GM19240 (cell line): Measurements from ENCODE around the gene ARMC6.
"Not testable (repeated sequence)": the region's sequence is repeated elsewhere in the genome, so short reads cannot be mapped to it uniquely, and the experiment has no call there.

Experiments used
- DNase-seq: peaks from one replicate; pipeline ENCODE4 v3.0.0; 2011; ENCODE audit warnings: low spot score; ENCODE audit not compliant: insufficient read length

ARMC6 gene

GRCh38 chr19:19074196-19074882, 40.9 kb downstream of the ARMC6 start:
- DNase-seq, result no peak

DNA sequence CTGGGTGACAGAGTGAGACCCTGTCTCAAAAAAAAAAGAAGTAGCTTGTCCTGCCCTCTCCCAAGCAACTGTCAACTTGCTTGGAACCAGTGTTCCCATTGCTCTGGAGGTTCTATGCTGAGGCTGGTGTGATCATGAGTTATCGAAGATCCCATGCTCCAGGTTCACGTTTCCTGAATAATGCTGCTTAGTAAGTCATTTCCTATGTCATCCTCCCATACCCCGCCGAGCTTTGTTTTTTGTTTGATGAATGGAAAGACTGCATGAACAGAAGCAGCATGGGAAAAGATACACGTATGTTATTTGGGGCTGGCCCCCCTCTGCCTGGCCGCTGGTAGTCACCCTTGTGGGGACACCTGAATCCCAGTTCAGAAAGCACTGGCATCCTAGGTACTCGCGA, 41.7 kb downstream of the ARMC6 start:
- DNase-seq, result no peak

GRCh38 chr19:19076476-19076875, 43.1 kb downstream of the ARMC6 start:
- no peak for DNase-seq

DNA sequence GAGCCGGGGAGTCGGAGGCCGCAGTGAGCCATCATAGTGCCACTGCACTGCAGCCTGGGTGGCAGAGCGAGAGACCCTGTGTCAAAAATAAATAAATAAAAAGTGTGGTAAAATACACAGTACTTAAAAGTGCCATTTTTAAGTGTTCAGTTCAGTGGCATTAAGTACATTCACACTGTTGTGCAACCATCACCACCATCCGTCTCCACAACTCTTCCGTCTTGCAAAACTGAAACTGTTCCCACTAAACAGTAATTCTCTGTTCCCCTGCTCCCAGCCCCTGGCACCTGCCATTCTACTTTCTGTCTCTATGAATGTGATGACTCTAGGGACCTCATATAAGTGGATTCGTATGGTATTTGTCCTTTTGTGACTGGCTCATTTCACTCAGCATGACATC, 43.7 kb downstream of the ARMC6 start:
- no peak for DNase-seq

- DNase-seq, result no peak
These were observed 45.4 kb downstream of the ARMC6 start for GRCh38 chr19:19078801-19079200.

- no peak for DNase-seq
These were observed 46.2 kb downstream of the ARMC6 start for GRCh38 chr19:19079571-19079970.

DNA sequence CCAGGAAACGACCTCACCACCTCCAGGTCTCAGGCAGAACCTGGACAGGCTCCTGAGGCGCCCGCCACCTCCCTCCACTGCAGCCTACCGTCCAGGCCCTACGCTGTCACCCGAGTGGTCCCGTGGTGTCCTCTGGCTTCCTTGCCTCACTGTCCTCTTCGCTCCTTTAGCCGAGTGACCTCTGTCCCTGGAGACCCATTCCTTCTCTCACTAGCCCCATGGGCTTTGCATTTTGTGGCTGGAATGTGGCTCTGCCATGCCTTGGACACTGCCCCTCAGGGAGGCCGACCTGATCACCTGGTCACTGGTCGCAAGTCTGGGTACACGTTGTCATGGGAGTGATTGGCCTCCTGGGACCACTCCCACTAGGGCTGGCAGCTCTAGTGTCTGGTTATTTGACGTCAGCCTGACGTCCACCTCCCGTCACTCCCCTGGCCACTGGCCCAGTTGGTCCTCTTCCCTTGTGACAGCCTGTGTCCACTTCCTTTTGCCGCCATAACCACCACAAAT, 48.3 kb downstream of the ARMC6 start:
- DNase-seq, result no peak

- DNase-seq, result no peak
These were observed 50.2 kb downstream of the ARMC6 start for GRCh38 chr19:19083413-19084178.

GRCh38 chr19:19087676-19088075, 54.3 kb downstream of the ARMC6 start:
- no peak for DNase-seq

DNA sequence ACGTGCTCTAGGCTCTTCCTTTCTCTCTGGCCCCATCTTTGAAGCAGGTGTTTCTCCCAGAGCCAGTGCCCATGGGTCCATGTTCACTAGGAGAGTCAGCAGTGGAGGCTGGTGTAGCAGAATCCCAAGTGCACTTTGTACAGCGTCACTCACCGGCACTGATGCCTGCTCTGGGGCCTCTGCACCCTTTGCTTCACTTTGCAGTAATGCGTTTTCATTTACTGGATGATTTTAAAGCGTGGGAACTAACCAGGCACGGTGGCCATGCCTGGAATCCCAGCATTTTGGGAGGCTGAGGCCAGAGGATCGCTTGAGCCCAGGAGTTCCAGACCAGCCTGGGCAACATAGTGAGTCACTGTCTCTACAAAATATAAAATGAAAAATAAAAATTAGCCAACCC, 61.1 kb downstream of the ARMC6 start:
- DNase-seq, result no peak

DNA sequence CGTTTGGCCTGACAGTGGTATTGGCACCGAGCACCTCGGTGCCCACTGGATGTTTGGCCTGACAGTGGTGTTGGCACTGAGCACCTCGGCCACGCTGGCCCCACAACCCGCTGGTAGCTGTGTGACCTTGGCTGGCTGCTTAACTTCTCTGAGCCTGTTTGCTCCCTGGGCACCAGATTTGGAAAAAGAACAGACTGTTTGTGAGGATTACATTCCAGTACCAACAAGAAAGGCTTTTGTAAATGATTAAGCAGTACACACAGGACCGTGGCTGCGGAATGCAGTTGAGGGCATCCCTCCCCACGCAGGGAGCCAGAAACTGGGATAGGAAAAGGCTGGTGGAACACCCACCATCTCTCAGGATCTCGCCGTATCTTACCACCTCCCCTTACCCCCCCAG, 62.3 kb downstream of the ARMC6 start:
- no peak for DNase-seq

- no peak for DNase-seq
These were observed 63.5 kb downstream of the ARMC6 start for GRCh38 chr19:19096641-19097627.

GRCh38 chr19:19098084-19098702, 64.8 kb downstream of the ARMC6 start:
- DNase-seq, result no peak

GRCh38 chr19:19098703-19099632, 65.6 kb downstream of the ARMC6 start:
- no peak for DNase-seq

- DNase-seq, result no peak
These were observed 68.1 kb downstream of the ARMC6 start for GRCh38 chr19:19101540-19101939.

- not testable (repeated sequence) for DNase-seq
These were observed 69.2 kb downstream of the ARMC6 start for GRCh38 chr19:19102566-19102965.

DNA sequence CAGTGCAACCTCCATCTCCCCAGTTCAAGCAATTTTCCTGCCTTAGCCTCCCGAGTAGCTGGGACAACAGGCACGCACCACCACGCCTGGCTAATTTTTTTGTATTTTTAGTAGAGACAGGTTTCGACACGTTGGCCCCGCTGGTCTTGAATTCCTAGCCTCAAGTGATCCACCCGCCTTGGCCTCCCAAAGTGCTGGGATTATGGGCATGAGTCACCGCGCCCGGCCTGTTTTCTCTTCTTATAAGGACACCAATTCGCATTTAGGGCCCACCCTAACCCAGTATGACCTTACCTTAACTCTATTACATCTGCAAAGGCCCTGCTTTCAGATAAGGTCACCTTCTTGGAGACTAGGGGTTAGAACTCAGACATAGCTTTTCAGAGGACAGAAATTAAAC, 69.8 kb downstream of the ARMC6 start:
- DNase-seq, result no peak

DNA sequence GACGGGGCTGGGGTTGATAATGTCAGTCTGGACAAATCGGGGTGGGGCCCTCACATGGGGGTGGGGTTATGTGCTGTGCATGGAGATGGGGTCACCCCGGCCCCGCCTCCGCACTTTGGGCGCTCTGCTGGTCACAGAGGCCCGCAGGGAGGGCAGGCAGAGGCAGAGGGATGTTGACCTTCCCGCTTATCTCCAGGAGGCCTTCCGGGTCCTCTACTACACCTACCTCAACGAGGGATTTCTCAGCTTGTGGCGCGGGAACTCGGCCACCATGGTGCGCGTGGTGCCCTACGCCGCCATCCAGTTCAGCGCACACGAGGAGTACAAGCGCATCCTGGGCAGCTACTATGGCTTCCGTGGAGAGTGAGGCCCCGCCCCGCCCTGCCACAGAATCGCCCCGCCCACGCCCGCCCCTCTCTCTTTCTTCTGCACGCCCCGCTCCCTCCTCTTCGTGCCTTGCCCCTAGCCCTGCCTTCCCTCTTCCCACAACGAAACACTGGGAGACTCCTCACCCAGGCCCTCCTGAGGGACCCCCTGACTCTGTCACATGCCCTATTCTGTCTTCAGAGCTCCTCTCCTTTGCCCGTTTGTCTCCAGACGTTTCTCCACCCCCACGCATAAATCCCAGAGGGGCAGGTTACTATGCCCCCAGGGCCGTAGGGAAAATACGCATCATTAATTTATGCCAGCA, 72.1 kb downstream of the ARMC6 start:
- no peak for DNase-seq

DNA sequence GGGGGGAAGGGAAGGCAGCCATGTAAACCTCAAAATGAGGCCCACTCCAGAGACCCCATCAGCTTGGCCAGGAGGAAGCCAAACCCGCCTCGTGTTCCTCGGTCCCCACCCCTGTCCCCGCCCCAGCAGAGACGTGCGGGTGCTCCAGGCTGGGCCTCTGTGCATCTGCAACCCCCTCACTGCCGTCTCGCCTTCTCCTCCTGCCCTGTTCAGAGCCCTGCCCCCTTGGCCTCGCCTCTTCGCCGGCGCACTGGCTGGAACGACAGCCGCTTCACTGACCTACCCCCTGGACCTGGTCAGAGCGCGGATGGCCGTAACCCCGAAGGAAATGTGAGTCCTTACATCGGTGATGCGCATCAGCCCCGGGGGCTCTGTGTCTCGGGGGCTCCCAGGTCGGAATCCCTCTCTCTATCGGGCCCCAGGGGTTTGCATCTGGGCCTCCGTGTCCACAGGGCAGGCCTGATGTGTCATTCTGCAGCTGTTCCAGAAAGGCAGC, 72.7 kb downstream of the ARMC6 start:
- no peak for DNase-seq
